GM18511 (cell line): ENCODE data around the gene FBXO45.
"Not testable (repeated sequence)": the region's sequence is repeated elsewhere in the genome, so short reads cannot be mapped to it uniquely, and the experiment has no call there.

ENCODE experiments used
- ATAC-seq: cut with Tn5 transposase; IDR thresholded peaks from one replicate; pipeline ENCODE4 v1.9.1; 2021; ENCODE audit warnings: mild to moderate bottlenecking, moderate library complexity; ENCODE audit not compliant: unreplicated experiment

Gene FBXO45, protein sequence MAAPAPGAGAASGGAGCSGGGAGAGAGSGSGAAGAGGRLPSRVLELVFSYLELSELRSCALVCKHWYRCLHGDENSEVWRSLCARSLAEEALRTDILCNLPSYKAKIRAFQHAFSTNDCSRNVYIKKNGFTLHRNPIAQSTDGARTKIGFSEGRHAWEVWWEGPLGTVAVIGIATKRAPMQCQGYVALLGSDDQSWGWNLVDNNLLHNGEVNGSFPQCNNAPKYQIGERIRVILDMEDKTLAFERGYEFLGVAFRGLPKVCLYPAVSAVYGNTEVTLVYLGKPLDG

DNA sequence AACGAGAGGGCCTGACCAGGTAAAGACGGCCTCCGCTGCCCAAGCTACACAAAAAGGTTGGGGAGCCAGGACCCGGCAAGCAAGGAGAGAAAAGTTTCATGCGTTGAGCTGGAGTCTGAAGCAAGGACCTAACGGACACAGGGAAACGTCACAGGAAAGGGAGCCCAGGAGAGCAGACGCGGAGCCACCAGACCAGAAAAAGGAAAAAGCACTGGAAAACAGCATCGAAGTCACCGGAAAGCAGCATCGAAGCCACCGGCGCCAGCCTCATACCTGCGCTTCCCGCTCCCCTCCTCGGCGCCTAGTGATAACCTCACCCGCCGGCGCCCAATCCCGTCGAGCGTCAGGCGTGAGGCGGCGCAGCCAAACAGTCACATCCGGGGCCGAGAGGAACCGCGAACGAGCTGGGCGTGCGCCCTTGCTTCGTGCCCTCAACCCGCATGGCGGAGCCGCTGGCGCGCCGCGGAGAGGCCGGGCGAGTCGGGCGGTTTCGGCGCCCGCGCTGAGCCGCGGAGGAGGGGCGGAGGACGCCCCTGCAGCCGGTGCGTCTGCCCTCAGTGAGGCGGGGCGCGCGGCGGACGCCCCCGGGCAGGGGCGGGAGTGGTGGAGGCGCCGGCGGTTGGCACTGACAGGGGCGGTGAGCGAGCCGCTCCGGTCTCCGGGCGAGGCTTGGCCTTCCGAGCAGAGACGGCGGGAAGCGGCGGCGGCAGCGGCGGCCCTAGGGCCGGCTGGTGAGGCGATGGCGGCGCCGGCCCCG, at the start of gene FBXO45, which contains the start of gene WDR53:
TSS of gene FBXO45 (plus strand) at position 415 of the 757 bp plus-strand sequence. CDS start at position 740, 325 bp downstream.
TSS of gene WDR53 (minus strand) at position 309 of the 757 bp plus-strand sequence. CDS start 7,079 bp downstream, outside the sequence.
- ATAC-seq, result peak; percentile 93

DNA sequence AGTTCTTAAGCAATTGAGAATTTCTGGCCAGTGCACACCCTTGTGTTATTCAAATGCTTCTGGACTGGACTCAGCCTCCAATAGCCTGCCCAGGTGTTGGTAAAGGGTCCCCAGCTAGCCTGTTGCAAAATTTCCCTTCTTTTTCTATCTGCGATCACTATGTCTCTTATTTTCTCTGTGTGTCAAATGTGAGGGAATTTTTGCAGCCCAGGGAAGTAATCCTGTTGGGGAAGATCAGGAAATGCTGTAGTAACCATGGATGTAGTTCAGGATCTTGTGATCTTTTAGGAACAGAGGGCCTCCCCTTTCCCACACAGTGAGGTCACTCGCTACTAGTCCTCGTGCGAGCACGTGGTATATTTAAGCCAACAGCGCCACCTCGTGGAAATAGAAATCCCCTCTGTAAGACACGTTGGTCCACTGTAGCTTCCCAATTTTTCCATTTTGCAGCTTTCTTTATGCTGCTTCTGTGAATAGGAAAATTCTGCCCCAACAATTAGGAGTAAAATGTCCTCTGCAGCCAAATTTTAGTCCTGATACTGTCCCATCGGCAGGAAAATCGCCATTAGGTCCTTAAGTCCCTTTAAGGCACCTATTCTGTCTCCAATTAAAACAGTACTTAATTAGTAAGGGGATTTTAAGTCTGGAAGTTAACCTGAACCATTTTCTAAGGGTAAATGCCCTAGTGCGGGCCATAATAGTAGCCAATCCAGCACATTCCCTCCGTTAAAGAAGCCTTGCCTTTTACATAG, 49.3 kb upstream of the FBXO45 start:
- no peak for ATAC-seq

DNA sequence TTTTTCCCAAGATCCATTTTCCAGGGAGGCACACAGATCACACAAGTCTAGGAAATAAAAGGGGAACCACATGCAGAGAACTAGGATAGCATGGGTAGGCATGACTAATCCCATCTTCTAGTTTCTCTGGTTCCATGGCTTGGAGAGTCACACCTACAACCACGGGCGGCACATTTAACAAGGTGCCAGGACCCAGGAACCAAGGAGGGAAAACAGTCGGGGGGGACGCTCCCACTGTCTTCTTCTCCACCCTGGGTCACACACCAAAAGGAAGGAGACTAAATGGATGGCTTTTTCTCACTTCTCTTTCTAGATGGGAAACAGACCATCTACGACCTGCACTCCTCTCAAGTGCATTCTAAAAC, 48.8 kb upstream of the FBXO45 start:
- ATAC-seq, result no peak

DNA sequence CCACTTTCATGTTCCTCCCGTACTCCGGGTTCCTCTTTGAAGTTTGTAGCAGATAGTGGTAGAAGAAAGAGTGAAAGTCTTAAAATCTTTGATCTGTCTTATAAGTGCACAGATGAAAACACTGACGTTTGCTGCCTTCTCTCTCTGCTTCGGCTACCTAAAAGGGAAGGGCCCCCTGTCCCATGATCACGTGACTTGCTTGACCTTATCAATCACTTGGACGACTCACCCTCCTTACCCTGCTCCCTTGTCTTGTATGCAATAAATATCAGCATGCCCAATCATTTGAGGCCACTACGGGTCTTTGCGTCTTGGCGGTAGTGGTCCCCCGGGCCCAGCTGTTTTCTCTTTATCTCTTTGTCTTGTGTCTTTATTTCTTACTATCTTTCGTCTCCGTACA, 47.2 kb upstream of the FBXO45 start:
- ATAC-seq, result not testable (repeated sequence)

DNA sequence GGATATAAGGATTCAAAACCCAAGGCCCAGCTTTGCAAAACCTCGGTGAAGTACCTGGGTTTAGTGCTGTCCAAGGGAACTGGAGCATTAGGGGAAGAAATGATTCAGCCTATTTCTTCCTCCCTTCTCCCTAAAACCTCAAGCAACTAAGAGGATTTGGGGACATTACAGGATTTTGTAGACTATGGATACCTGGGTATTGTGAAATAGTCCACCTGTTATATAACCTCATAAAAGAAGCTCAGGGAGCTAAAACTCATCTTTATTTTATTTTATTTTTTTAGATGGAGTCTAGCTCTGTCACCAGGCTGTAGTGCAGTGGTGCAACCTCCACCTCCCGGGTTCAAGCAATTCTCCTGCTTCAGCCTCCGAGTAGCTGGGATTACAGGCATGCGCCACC, 44.6 kb upstream of the FBXO45 start:
- no peak for ATAC-seq

DNA sequence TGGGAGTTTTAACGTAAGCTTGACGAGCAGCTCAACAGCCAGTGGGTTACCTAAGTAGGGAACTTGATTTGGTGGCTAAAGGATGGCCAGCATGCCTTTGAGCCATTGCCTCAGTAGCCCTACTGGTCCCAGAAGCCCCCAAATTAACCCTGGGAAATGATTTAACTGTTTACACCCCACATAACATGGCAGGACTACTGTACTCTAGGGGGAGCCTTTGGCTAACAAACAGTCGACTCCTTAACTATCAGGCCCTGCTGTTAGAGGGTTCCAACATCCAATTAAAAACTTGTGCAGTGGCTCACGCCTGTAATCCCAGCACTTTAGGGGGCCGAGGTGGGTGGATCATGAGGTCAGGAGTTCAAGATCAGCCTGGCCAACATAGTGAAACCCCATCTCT, 43.9 kb upstream of the FBXO45 start:
- ATAC-seq, result no peak

DNA sequence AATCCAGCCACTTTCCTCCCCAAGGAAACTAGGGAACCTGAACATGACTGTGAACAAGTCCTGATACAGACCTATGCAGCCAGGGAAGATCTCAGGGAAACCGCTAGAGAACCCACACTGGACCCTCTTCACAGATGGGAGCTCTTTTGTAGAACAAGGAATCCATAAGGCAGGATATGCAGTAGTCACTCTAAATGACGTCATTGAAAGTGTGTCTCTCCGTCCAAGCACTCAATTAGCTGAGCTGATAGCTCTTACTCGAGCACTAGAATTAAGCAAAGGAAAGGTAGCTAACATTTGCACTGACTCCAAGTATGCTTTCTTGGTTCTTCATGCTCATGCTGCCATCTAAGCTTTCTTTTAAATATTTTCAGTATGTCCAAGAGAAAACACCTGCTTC, 43.3 kb upstream of the FBXO45 start:
- ATAC-seq, result no peak

DNA sequence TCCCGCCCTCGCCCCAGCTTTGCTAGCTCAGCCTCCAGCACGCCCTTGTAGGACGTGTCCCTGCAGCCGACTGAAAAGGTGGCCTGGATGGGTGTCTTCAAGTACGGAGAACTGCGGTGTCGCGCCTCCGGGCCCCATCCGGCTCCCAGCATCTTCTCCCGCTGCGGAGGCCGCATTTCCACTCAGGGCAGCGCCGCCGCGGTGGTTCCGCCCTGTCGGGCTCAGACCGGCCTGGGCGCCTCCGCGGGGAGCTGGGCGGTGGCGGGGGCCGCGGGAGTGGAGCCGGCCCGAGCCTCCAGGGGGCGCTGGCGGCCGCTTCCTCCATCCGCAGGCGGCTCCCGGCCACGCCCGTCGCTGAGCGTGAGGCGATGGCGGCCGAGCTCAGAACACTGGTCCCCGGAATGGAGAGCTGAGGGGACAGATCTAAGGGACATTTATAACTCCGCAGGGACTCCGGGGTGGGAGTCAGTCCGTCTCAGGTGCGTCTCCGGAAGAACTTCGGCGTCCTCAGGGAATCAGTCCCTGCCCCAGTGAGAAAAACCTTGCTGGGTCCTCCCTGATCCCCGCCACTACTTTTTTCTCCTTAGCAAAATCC, 39.7 kb upstream of the FBXO45 start:
- ATAC-seq, result peak; percentile 82

DNA sequence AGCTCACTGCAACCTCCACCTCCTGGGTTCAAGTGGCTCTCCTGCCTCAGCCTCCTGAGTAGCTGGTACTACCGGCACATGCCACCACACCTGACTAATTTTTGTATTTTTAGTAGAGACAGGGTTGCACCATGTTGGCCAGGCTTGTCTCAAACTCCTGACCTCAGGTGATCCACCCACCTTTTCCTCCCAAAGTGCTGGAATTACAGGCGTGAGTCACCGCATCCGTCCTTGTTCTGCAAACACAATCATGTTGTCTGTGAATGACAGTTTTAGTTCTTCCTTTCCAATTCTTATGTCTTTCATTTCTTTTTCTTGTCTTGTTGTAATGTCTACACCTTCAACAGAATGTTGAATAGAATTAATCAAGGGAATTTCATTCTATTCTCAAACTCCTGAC, 37.0 kb upstream of the FBXO45 start:
- ATAC-seq, result no peak

DNA sequence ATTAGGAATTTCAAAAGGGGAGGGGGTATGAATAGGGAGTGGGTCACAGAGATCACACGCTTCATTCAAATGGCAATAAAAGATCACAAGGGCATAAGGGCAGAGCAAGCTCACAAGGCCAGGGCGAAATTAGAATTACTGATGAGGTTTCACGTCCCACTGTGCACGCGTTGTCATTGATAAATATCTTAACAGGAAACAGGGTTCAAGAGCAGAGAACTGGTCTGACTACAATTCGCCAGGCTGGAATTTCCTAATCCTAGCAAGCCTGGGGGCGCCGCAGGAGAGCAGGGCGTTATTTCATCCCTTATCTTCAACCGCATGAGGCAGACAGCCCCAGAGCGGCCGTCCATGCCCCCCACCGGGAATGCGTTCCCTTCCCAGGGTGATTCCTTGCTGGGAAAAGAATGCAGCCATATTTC, 35.2 kb upstream of the FBXO45 start:
- no peak for ATAC-seq

DNA sequence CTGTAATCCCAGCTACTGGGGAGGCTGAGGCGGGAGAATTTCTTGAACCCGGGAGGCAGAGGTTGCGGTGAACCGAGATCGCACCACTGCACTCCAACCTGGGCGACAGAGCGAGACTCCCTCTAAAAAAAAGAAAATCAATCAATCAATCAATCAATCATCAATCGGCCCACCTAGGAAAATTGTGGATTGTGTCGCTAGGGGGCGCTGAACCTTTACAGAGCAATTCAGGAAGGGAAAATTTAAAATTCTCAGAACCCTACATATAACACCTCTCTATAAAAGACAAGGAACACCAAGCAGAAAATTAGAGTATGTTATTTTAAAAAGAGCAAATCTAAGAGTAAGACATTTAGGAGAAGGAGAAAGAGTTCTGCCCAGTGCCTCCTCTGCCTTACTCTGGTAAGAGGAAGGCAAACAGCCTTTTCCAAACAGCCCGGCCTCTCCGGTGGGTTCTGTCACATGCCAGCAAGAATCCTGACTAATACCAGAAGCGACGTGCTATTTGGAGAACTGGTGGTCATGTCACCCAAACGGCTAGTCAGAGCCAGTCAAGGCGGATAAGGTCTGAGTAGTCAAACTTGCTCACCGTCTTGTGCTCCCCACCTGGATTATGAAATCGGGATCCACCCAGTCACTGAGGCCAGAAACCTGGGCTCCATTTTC, 31.0 kb upstream of the FBXO45 start:
- no peak for ATAC-seq

DNA sequence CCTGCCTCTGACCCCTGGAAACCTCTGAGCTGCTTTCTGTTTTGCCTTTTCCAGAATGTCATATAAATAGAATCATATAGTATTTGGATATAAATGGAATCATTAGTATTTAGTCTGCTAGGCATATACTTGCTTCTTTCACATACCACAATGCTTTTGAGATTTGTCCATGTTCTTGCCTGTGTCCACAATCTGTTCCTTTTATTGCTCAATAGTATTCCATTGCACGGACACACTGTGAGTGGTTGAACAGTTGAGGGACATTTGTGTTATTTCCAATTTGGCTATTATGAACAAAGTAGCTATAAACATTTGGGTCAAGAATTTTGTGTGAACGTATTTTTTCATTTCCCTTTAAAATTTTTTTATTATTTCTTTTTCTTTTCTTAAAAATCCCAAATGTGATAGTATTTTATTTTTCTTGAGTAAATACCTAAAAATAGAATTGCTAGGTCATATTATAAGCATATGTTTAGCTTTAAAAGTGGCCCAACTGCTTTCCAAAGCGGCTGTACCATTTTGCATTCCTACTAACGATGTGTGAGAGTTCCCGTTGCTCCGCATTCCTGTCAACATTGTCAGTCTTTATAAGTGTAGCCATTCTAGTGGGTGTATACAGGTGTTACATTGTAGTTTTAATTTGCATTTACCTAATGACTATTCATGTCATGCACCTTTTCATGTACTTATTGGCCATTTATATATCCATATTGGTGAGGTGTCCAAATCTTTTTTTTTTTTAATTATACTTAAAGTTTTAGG, 26.6 kb upstream of the FBXO45 start:
- ATAC-seq, result no peak

DNA sequence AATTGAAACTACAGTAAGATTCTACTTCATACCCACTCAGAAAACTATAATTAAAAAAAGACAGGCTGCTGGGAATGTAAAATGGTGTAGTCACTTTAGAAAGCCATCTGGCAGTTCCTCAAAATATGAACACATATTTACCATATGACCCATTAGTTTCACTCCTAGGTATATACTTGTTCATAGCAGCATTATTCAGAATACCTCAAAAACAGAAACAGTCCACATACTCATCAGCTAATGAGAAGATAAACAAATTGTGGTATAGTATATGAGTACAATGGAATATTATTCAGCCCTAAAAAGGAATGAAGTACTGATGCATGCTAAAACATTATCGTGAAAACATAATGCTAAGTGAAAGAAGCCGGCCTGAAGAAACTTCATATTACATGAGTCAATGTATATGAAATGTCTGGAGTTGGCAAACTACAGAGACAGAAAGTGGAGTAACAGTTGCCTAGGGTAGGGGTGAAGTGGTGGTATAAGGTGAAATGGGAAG, 23.9 kb upstream of the FBXO45 start:
- ATAC-seq, result no peak

DNA sequence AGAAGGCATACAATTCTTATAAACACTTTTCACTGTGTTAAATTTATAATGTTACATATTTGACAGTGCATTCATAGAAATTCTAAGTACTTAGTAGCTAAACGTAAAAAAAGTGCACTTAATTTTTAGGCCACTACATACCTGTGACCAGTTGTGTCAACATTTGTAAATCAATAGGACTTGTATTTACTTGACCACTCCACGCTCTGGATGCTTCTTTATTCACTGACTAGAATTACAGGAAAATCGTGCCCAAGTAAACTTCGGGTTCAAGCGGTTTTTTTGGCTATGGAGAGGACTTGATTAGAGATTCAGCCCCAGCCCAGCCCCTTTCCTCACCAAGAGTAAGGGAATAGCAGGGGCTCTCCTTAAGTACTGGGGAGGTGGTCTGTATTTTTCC, 21.9 kb upstream of the FBXO45 start:
- no peak for ATAC-seq

DNA sequence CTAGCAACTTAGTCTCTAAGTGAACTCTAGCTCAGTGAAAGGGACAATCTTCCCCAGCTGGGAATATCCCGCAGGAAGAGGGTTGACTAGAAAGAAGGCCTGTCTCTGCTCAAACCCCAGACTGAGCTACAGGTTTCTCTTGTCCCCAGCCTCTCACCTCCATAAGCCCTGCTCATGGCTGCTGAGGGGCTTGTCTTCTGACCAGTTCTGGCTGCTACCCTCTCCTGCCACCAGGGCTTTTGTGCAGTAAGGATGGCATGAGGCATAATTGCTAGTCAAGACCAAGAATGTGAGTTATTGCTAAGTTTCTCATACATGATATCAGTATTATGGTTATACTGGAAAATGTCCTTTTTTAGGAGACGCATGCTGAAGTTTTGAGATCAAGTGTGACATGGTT, 21.4 kb upstream of the FBXO45 start:
- ATAC-seq, result no peak

DNA sequence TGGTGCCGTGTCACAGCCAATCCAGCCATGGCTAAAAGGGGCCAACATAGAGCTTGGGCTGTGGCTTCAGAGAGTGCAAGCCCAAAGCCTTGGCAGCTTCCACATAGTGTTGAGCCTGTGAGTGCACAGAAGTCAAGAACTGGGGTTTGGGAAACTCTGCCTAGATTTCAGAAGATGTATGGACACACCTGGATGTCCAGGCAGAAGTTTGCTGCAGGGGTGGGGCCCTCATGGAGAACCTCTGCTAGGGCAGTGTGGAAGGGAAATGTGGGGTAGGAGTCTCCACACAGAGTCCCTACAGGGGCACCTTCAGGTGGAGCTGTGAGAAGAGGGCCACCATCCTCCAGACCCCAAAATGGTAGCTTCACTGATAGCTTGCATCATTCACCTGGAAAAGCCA, 19.1 kb upstream of the FBXO45 start:
- not testable (repeated sequence) for ATAC-seq

DNA sequence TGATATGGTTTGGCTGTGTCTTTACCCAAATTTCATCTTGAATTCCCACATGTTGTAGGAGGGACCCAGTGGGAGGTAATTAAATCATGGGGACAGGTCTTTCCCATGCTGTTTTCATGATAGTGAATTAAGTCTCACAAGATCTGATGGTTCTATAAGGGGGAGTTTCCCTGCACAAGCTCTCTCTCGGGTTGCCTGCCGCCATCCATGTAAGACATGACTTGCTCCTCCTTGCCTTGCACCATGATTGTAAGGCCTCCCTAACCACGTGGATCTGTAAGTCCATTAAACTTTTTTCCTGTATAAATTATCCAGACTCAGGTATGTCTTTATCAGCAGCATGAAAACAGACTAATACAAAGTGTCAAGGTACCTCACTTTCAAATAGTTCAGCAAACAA, 18.3 kb upstream of the FBXO45 start:
- not testable (repeated sequence) for ATAC-seq

DNA sequence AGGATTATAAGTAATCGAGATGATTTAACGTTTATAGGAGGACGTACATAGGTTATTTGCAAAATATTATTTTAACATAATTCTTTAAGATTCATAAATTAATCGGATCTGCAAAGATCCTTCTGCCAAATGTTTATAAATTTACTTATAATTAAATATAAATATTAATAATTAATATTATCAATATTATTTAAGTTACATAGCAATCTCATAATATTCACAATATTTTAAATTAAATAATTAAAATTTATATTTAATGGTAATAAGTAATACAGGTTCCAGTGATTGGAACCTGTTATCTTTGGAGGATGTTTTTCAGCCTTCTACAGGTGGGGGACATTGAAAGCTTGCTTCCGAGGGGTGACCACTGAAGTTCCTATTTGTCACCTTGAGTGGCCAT, 16.2 kb upstream of the FBXO45 start:
- no peak for ATAC-seq

DNA sequence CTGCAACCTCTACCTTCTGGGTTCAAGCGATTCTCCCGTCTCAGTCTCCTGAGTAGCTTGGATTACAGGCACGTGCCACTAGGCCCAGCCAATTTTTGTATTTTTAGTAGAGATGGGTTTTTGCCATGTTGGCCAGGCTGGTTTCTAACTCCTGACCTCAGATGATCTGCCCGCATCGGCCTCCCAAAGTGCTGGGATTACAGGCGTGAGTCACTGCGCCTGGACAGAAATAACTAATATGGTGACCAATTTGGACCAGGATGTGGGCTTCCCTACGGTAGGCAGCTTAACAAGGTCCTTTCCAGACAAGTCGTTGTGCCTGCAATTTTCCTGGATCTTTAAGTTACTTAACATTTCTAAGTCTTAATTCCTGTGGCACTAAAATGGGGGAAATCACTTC, 14.9 kb upstream of the FBXO45 start:
- ATAC-seq, result no peak

DNA sequence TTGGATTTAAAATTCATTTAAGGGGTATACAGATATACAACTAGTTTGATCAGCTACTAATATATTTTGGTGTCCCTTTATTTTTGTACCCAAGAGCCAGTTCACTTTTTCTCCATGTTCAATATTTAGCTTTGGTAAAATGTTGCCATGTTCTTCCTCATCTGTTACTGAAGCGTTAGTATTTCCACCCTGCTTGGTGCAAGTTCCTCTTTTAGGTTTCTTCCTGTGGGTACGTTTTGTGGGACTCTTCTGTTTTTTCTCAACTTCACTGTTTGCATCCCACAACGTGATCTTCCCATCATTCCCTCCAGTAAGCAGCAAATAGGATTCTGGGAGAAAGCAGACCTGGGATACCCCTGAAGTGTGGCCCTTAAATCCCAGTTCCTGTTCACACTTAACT, 14.3 kb upstream of the FBXO45 start:
- ATAC-seq, result no peak
